WI38 (cell line): ENCODE results near the gene KIAA1958.

Experiments used
- H3K4me3 ChIP-seq: 2 replicates; pipeline ENCODE4 v1.5.1; 2011; ENCODE audit warnings: low read depth, mild to moderate bottlenecking, control low read depth, low read length
- TF ChIP-seq, protein P1 (sequence below): IDR thresholded peaks from 2 replicates; pipeline ENCODE4 v1.5.1; 2012; ENCODE audit warnings: low read depth, mild to moderate bottlenecking, control low read depth, low read length

Gene KIAA1958

DNA sequence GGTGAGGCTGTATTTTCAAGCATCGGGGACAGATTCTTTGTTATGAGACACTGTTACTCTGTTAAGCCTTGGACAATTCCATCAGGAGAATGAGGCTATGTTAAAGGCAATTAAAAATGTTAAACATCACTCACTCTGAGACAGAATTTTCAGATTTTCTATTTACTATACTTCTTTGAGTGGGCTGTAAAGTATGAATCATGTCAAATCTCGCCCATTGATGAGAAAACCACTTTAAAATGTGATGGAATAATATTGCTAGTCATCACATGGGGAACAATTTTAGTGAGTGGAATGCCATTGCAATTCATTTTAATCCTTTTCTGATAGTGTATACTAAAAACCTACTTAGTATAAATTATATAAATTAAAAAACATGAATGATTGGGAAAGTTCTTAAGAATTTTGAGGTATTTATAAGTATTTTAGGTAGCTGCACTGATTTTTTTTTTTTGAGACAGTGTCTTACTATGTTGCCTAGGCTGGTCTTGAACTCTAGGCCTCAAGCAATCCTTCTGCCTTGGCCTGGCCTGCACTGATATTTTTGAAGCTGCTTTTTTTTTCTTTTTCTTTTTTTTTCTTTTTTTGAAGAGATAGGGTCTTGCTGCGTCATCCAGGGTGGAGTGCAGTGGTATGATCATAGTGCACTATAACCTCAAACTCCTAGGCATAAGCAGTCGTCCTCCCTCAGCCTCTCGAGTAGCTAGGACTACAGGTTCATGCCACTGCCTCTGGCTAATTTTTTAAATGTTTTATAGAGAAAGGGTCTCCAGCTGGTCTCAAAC, 73.2 kb downstream of the KIAA1958 start:
- no peak overlapping the region for H3K4me3 ChIP-seq
- TF ChIP-seq, protein P1, sequence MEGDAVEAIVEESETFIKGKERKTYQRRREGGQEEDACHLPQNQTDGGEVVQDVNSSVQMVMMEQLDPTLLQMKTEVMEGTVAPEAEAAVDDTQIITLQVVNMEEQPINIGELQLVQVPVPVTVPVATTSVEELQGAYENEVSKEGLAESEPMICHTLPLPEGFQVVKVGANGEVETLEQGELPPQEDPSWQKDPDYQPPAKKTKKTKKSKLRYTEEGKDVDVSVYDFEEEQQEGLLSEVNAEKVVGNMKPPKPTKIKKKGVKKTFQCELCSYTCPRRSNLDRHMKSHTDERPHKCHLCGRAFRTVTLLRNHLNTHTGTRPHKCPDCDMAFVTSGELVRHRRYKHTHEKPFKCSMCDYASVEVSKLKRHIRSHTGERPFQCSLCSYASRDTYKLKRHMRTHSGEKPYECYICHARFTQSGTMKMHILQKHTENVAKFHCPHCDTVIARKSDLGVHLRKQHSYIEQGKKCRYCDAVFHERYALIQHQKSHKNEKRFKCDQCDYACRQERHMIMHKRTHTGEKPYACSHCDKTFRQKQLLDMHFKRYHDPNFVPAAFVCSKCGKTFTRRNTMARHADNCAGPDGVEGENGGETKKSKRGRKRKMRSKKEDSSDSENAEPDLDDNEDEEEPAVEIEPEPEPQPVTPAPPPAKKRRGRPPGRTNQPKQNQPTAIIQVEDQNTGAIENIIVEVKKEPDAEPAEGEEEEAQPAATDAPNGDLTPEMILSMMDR, result no peak

DNA sequence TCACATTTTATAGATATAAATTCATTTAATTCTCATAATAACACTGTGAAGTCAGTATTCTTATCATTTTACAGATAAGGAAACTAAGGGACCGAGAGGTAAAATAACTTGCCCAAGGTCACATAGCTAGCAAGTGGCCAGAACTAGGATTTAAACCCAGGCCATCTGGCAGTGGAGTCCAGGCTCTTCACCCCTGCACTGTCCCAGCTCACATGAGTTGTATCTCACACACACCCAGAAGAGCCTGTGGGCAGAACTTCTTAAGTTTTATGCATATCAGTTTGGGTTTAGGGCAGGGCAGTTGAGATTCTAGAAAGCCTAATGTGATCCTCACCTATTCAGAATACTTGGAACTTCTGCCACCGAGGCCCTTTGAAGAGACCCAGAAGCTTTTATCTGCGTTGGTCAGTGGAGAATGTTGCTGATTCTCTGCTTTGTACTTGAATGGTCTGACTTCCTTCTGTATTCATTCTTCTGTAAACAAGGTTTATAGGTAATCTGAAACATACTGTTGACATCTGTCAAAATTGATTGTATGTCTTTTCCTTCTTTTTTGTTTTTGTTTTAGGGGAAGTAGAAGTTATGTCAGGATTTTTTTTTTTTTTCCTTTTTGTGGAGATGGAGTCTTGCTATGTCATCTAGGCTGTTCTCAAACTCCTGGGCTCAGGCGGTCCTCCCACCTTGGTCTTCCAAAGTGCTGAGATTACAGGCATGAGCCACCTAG, 75.8 kb downstream of the KIAA1958 start:
- H3K4me3 ChIP-seq, result no peak overlapping the region
- TF ChIP-seq, protein P1, result no peak

DNA sequence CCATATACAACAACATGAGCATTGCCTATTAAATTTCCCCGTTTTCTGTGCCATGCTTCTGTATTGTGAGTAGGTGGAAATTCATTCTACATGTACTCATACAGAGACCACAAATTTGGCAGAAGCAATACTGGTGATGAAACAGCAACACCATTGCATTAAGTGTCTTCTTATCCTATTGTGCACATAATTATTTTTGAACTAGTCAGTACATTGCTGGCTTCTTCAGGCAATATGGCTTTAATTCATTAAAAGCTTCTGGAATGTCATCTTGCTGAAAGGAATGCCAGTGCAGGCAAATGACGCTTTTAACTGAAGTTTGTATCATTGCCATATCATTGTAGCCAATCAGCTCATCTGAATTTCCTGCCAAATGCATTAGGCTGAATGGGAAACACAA, 82.6 kb downstream of the KIAA1958 start:
- TF ChIP-seq, protein P1, result no peak

DNA sequence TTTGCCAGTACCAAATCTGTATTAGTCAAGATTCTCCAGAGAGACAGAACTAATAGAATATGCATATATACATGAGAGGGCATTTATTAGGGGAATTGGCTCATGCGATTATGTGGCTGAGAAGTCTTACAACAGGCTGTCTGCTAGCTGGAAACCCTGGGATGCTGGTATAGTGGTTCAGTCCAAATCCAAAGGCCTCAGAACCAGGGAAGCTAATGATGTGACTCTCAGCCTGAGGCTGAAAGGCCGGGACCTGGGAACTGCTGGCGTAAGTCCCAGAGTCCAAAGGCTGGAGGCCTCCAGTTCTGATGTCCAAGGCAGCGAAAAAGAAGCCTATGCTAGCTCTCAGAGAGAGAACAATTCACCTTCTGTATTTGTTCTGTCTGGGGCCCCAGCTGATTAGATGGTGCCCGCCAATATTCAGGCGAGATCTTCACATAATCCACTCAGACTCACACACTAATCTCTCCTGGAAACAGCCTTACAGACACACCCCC, 84.1 kb downstream of the KIAA1958 start:
- TF ChIP-seq, protein P1, result no peak
- H3K4me3 ChIP-seq, result no peak overlapping the region

More for the DNA sequence above, 82.6 kb downstream of the KIAA1958 start:
- no peak overlapping the region for H3K4me3 ChIP-seq

DNA sequence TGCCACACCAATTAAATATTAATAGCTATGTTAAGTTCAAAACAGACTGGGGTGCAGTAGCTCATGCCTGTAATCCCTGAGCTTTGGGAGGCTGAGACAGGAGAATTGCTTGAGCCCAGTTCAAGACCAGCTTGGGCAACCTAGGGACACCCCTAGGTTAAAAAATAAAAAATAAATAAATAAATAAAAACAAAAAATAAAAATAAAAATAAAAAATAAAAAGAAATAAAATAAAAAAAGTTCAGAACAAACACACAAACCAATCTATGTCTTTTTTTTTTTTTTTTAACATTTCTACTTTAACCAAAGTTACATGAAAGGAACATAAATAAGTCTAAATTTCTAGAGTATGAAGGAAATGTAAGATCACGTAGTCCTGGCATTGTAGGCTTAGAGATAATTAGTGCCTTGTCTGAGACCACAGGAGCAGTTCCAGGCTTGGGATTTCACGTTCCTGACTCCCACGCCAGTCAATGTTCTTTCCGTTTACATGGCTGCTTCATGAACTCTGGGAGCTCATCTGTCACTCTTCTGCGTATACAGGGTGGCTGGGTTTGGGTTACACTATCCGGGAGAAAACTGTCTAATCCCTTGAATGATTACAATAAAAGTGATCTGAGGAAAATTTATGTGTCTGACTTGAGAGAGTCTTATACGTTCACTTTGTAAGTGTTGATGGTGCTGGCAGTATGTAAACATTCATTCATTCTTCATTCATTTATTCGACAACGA, 85.2 kb downstream of the KIAA1958 start:
- TF ChIP-seq, protein P1, result no peak
- no peak overlapping the region for H3K4me3 ChIP-seq

DNA sequence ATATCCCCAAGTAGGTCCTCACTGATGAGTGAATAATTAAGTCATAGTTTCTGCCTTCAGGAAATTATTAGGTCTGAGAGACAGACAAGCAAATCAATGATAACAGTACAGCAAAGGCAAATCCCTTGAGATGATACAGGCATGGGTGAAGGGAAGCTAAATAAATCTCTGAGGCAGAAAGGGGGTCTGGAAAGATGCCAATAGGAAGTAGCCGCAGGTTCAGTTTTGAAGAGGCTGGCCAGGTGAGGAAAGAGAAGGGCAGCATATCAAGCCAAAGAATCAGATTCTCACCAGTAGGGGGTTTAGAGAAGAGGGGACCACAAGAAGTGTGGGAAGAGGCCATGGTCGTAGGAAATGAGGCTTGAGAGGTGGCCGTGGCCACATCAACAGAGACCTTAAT, 85.8 kb downstream of the KIAA1958 start:
- TF ChIP-seq, protein P1, result no peak
- no peak overlapping the region for H3K4me3 ChIP-seq

DNA sequence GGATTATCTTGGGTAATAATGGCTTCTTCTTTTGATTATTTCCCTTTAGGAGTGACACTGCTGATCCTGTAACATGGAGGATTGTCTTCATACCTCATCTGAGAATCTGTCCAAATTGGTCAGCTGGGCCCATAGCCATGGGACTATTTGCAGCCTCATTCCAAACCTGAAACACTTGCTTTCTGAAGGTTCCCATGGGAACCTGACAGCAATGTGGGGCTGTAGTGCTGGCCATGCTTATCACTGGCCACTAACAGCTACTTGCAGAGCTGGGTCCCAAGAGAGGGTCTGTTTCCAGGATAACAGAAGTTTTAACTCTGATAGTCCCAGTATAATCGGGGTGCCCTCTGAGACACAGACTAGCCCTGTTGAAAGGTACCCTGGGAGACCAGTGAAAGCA, 87.4 kb downstream of the KIAA1958 start:
- TF ChIP-seq, protein P1, result no peak

More for the DNA sequence above, 87.4 kb downstream of the KIAA1958 start:
- no peak overlapping the region for H3K4me3 ChIP-seq
